Measurements from ENCODE around the gene C16orf74.

Gene C16orf74

GRCh38 chr16:85735946-85736345, 14.9 kb downstream of the C16orf74 start:
- DNase-seq (ENCODE audit: low read depth): no peak
- no peak for TF ChIP-seq CTCF (IDR thresholded peaks at IDR 0.05; ENCODE audit: low read length, missing control alignments)
- H3K4me3 ChIP-seq (replicated peaks; ENCODE audit: low read depth, low read length): no peak overlapping the region

GRCh38 chr16:85735225-85735635, 15.7 kb downstream of the C16orf74 start:
- no peak for DNase-seq (ENCODE audit: low read depth)
- H3K4me3 ChIP-seq (replicated peaks; ENCODE audit: low read depth, low read length): no peak overlapping the region
- TF ChIP-seq CTCF (IDR thresholded peaks at IDR 0.05; ENCODE audit: low read length, missing control alignments): no peak

GRCh38 chr16:85734311-85735017, 16.4 kb downstream of the C16orf74 start:
- no peak for DNase-seq (ENCODE audit: low read depth)
- no peak for TF ChIP-seq CTCF (IDR thresholded peaks at IDR 0.05; ENCODE audit: low read length, missing control alignments)
- H3K4me3 ChIP-seq (replicated peaks; ENCODE audit: low read depth, low read length): no peak overlapping the region

GRCh38 chr16:85733839-85734170, 17.1 kb downstream of the C16orf74 start:
- no peak overlapping the region for H3K4me3 ChIP-seq (replicated peaks; ENCODE audit: low read depth, low read length)
- no peak for TF ChIP-seq CTCF (IDR thresholded peaks at IDR 0.05; ENCODE audit: low read length, missing control alignments)
- DNase-seq (ENCODE audit: low read depth): no peak

GRCh38 chr16:85733155-85733838, 17.6 kb downstream of the C16orf74 start:
- H3K4me3 ChIP-seq (replicated peaks; ENCODE audit: low read depth, low read length): no peak overlapping the region
- peak; percentile 40 for DNase-seq (ENCODE audit: low read depth)
- TF ChIP-seq CTCF (IDR thresholded peaks at IDR 0.05; ENCODE audit: low read length, missing control alignments): no peak

GRCh38 chr16:85731179-85731578, 19.7 kb downstream of the C16orf74 start:
- no peak for DNase-seq (ENCODE audit: low read depth)
- no peak for TF ChIP-seq CTCF (IDR thresholded peaks at IDR 0.05; ENCODE audit: low read length, missing control alignments)
- no peak overlapping the region for H3K4me3 ChIP-seq (replicated peaks; ENCODE audit: low read depth, low read length)

GRCh38 chr16:85730186-85730465, 20.8 kb downstream of the C16orf74 start:
- no peak for DNase-seq (ENCODE audit: low read depth)
- no peak overlapping the region for H3K4me3 ChIP-seq (replicated peaks; ENCODE audit: low read depth, low read length)
- no peak for TF ChIP-seq CTCF (IDR thresholded peaks at IDR 0.05; ENCODE audit: low read length, missing control alignments)
